ENCODE measurements around the gene C4orf46. TPM values are rescaled to one million over a fixed set of nuclear protein-coding genes. Genes with fewer than 3 reads are reported as not detected.
"Not testable (repeated sequence)": the region's sequence is repeated elsewhere in the genome, so short reads cannot be mapped to it uniquely, and the experiment has no call there.

C4orf46 gene
- total RNA-seq, 1 donor from 2014 or later, result 16.2 TPM

GRCh38 chr4:158664806-158665205 is 6.9 kb downstream of the C4orf46 start:
- Mint-ChIP-seq H3K4me1 (peaks cover 6% of the 10 kb centered on the region), H3K27ac (no peak overlapping the region), H3K36me3 (peaks cover 11% of the 10 kb centered on the region), H3K9me3 (no peaks in the 10 kb centered on the region), H3K4me3 (no peak overlapping the region), H3K27me3 (ENCODE audit: low read depth) (no peaks in the 10 kb centered on the region)
- no peak for TF ChIP-seq CTCF (IDR thresholded peaks at IDR 0.05; ENCODE audit: unreplicated experiment)
- DNase-seq (ENCODE audit: low spot score in 2 of 2, unreplicated experiment in 2 of 2), result no peak

GRCh38 chr4:158663707-158664625 is 7.7 kb downstream of the C4orf46 start:
- not testable (repeated sequence) for H3K4me3 Mint-ChIP-seq; H3K27me3 Mint-ChIP-seq (ENCODE audit: low read depth); DNase-seq (ENCODE audit: low spot score in 2 of 2, unreplicated experiment in 2 of 2); H3K27ac Mint-ChIP-seq; H3K9me3 Mint-ChIP-seq; H3K4me1 Mint-ChIP-seq; H3K36me3 Mint-ChIP-seq

DNA sequence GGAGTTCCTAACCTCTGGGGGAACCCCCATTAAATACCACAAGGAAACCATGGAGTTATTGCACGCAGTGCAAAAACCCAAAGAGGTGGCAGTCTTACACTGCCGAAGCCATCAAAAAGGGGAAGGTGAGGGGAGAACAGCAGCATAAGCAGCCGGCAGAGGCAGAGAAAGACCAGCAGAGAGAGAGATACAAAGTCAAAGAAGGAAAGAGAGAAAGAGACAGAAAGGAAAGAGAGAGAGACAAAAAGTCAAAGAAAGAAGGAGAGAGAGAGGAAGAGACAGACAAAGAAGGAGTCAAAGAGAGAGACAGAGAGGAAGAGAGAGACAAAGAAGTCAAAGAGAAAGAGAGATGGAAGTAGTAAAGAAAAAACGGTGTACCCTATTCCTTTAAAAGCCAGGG is 8.4 kb downstream of the C4orf46 start:
- not testable (repeated sequence) for H3K4me1 Mint-ChIP-seq; H3K36me3 Mint-ChIP-seq; H3K27me3 Mint-ChIP-seq (ENCODE audit: low read depth); H3K27ac Mint-ChIP-seq; H3K4me3 Mint-ChIP-seq; H3K9me3 Mint-ChIP-seq; DNase-seq (ENCODE audit: low spot score in 2 of 2, unreplicated experiment in 2 of 2)

DNA sequence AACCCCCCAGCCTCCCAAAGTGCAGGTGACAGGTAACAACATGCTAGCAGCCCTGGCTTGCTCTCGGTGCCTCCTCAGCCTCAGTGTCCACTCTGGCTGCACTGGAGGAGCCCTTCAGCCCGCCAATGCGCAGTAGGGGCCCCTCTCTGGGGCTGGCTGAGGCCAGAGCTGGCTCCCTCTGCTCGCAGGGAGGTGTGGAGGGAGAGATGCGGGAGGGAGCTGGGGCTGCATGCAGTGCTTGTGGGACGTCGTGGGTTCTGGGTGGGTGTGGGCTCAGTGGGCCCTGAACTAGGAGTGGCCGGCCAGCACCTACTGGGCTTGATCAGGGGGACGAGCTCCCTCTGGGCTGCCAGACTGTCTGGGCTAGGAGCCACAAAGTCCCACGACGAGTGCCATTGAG is 14.4 kb downstream of the C4orf46 start:
- no peak for DNase-seq (ENCODE audit: low spot score in 2 of 2, unreplicated experiment in 2 of 2)
- Mint-ChIP-seq H3K36me3 (no peaks in the 10 kb centered on the region), H3K4me1 (no peaks in the 10 kb centered on the region), H3K27me3 (ENCODE audit: low read depth) (peaks cover 6% of the 10 kb centered on the region), H3K9me3 (no peaks in the 10 kb centered on the region), H3K27ac (no peak overlapping the region), H3K4me3 (no peak overlapping the region)
- no peak for TF ChIP-seq CTCF (IDR thresholded peaks at IDR 0.05; ENCODE audit: unreplicated experiment)

DNA sequence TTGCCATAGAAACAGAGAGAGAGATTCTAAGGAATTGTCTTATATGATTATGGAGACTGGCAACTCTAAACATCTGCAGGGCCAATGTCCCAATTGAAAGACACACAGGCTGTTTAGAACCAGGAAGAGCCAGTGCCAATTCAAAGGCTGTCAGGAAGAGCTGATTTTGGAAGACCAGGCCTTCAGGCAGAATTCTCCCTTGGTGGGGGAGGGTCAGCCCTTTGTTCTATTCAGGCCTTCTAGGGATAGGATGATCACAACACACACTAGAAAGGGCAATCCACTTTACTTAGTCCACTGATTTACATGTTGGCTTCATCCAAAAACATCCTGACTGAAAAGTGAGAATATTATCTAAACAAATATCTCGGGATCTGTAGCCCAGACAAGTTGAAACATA is 15.2 kb downstream of the C4orf46 start:
- no peak for TF ChIP-seq CTCF (IDR thresholded peaks at IDR 0.05; ENCODE audit: unreplicated experiment)
- Mint-ChIP-seq H3K4me3 (no peak overlapping the region), H3K27ac (no peak overlapping the region)

DNA sequence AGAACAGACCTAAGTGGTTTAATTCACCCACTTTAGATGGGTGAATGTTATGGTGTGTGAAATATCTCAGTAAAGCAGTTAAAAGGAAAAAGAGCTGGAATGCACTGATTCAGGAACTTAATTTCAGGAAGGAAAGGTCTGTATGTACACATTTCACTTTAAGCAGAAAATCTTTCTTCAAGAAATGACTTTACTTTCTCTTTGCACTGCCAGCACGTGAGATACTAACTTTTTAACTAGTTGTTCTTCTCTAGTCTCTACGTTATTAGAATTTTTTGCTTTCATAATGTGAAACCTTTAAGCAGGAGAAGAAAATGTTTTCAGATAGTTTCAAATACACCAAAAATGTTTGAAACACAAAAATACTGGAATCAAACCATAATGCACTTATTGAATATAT is 18.8 kb downstream of the C4orf46 start:
- no peak for TF ChIP-seq CTCF (IDR thresholded peaks at IDR 0.05; ENCODE audit: unreplicated experiment)
- peaks cover 3% of the 10 kb centered on the region for H3K9me3 Mint-ChIP-seq
- H3K4me1 Mint-ChIP-seq, result no peaks in the 10 kb centered on the region
- H3K27me3 Mint-ChIP-seq (ENCODE audit: low read depth), result no peaks in the 10 kb centered on the region
- DNase-seq (ENCODE audit: low spot score in 2 of 2, unreplicated experiment in 2 of 2), result no peak
- no peaks in the 10 kb centered on the region for H3K36me3 Mint-ChIP-seq
- H3K4me3 Mint-ChIP-seq, result no peak overlapping the region
- no peak overlapping the region for H3K27ac Mint-ChIP-seq

More for the DNA sequence above, 15.2 kb downstream of the C4orf46 start:
- Mint-ChIP-seq H3K27me3 (ENCODE audit: low read depth) (peaks cover 6% of the 10 kb centered on the region), H3K36me3 (no peaks in the 10 kb centered on the region), H3K9me3 (no peaks in the 10 kb centered on the region), H3K4me1 (no peaks in the 10 kb centered on the region)
- no peak for DNase-seq (ENCODE audit: low spot score in 2 of 2, unreplicated experiment in 2 of 2)
